ENCODE data around the gene TACC2.
"Not testable (repeated sequence)": the region's sequence is repeated elsewhere in the genome, so short reads cannot be mapped to it uniquely, and the experiment has no call there.

The TACC2 gene

GRCh38 chr10:121984463-121984862 lies 4.5 kb upstream of the TACC2 start:
- DNase-seq: no peak

- DNase-seq: no peak
Observed at GRCh38 chr10:121990015-121990677, 1.2 kb downstream of the TACC2 start.

- not testable (repeated sequence) for DNase-seq
Observed at GRCh38 chr10:121991727-121992126, 2.8 kb downstream of the TACC2 start.

GRCh38 chr10:121994429-121994941 lies 5.5 kb downstream of the TACC2 start:
- DNase-seq: no peak

GRCh38 chr10:121998462-121998861 lies 9.5 kb downstream of the TACC2 start:
- no peak for DNase-seq

- no peak for DNase-seq
Observed at GRCh38 chr10:121999301-121999700, 10.3 kb downstream of the TACC2 start.

GRCh38 chr10:122001698-122002097 lies 12.7 kb downstream of the TACC2 start:
- no peak for DNase-seq

GRCh38 chr10:122007415-122007814 lies 18.5 kb downstream of the TACC2 start:
- DNase-seq: no peak

- no peak for DNase-seq
Observed at GRCh38 chr10:122010405-122011050, 21.6 kb downstream of the TACC2 start.

- DNase-seq: no peak
Observed at GRCh38 chr10:122012731-122013130, 23.8 kb downstream of the TACC2 start.

GRCh38 chr10:122013311-122013780 lies 24.4 kb downstream of the TACC2 start:
- DNase-seq: no peak

GRCh38 chr10:122014652-122015248 lies 25.8 kb downstream of the TACC2 start:
- DNase-seq: no peak

- DNase-seq: not testable (repeated sequence)
Observed at GRCh38 chr10:122017926-122018325, 29.0 kb downstream of the TACC2 start.

- no peak for DNase-seq
Observed at GRCh38 chr10:122018491-122018890, 29.5 kb downstream of the TACC2 start.

GRCh38 chr10:122018951-122019413 lies 30.0 kb downstream of the TACC2 start:
- DNase-seq: no peak

- DNase-seq: no peak
Observed at GRCh38 chr10:122019414-122019975, 30.5 kb downstream of the TACC2 start.

GRCh38 chr10:122020226-122020625 lies 31.3 kb downstream of the TACC2 start:
- DNase-seq: no peak

- no peak for DNase-seq
Observed at GRCh38 chr10:122021379-122021778, 32.4 kb downstream of the TACC2 start.

GRCh38 chr10:122021828-122022227 lies 32.9 kb downstream of the TACC2 start:
- DNase-seq: no peak

- no peak for DNase-seq
Observed at GRCh38 chr10:122022276-122022675, 33.3 kb downstream of the TACC2 start.

- DNase-seq: not testable (repeated sequence)
Observed at GRCh38 chr10:122023257-122023656, 34.3 kb downstream of the TACC2 start.

- no peak for DNase-seq
Observed at GRCh38 chr10:122029499-122030199, 40.7 kb downstream of the TACC2 start.

- DNase-seq: no peak
Observed at GRCh38 chr10:122030200-122030552, 41.2 kb downstream of the TACC2 start.

Data from stimulated activated CD4-positive, alpha-beta T cell treated with anti-CD3 and anti-CD28 coated beads, Interleukin-12 subunit alpha, Interleukin-12 subunit beta, amount 100 ng/mL, for 4 hours (primary cell).